HepG2 (cell line): Measurements from ENCODE around the gene SRCAP. TPM values are rescaled to one million over a fixed set of nuclear protein-coding genes. Genes with fewer than 3 reads are reported as not detected.

Source experiments
- GFI1 ChIP-seq: sonication (generic); formaldehyde crosslinking; IDR thresholded peaks from 2 replicates; pipeline ENCODE4 v1.5.0; 2020; ENCODE audit warnings: missing genetic modification reagents, mild to moderate bottlenecking, borderline replicate concordance
- JARID2 ChIP-seq: sonication (generic); formaldehyde crosslinking; IDR thresholded peaks from 2 replicates; pipeline ENCODE4 v1.8.1; 2023; ENCODE audit warnings: missing genetic modification reagents, inconsistent platforms; ENCODE audit not compliant: insufficient replicate concordance
- MAF1 ChIP-seq: sonication (generic); formaldehyde crosslinking; IDR thresholded peaks from 2 replicates; pipeline ENCODE4 v1.5.0; 2020; ENCODE audit warnings: missing genetic modification reagents, borderline replicate concordance
- NR2F6 ChIP-seq, 2 experiments: IDR thresholded peaks; 2 replicates each; pipeline ENCODE4 v1.6.1; 2016; ENCODE audit warnings: antibody characterized with exemption in 1 of 2, mild to moderate bottlenecking in 1 of 2
- RBFOX2 ChIP-seq: fragments of 200-400 bp; formaldehyde crosslinking; IDR thresholded peaks from 2 replicates; pipeline ENCODE4 v1.6.1; 2017; ENCODE audit warnings: low read depth, mild to moderate bottlenecking, low read length
- REPIN1 ChIP-seq: sonication (generic); formaldehyde crosslinking; IDR thresholded peaks from 2 replicates; pipeline ENCODE4 v1.8.0; 2022; ENCODE audit warnings: missing genetic modification reagents, low read depth, mild to moderate bottlenecking, borderline replicate concordance
- SMC3 ChIP-seq: IDR thresholded peaks from 2 replicates; pipeline ENCODE4 v1.6.1; 2011; ENCODE audit warnings: low read length, improper control_type of control experiment
- TCF12 ChIP-seq, 2 experiments: fragments of 450-650 bp in 1 of 2; sonication (generic) in 1 of 2; formaldehyde crosslinking in 1 of 2; IDR thresholded peaks; 2 replicates each; pipeline versions ENCODE4 v1.6.1 to v1.8.0; 2017 to 2022; ENCODE audit warnings: antibody characterized with exemption in 1 of 2, mild to moderate bottlenecking in 1 of 2, missing genetic modification reagents in 1 of 2, moderate library complexity in 1 of 2
- THAP11 ChIP-seq: IDR thresholded peaks from 2 replicates; pipeline ENCODE4 v1.6.1; 2016; ENCODE audit warnings: missing biosample characterization, missing genetic modification reagents
- ZNF101 ChIP-seq: sonication (generic); formaldehyde crosslinking; IDR thresholded peaks from 2 replicates; pipeline ENCODE4 v1.4.0; 2020; ENCODE audit warnings: mild to moderate bottlenecking, low read depth, missing genetic modification reagents, borderline replicate concordance
- ZNF264 ChIP-seq: sonication (generic); formaldehyde crosslinking; IDR thresholded peaks from 2 replicates; pipeline ENCODE4 v1.4.0; 2020; ENCODE audit warnings: missing genetic modification reagents
- ZNF451 ChIP-seq: sonication (generic); formaldehyde crosslinking; IDR thresholded peaks from 2 replicates; pipeline ENCODE4 v1.5.0; 2020; ENCODE audit warnings: mild to moderate bottlenecking, missing genetic modification reagents
- ZNF839 ChIP-seq: sonication (generic); formaldehyde crosslinking; IDR thresholded peaks from 2 replicates; pipeline ENCODE4 v1.4.0; 2020; ENCODE audit warnings: missing genetic modification reagents, mild to moderate bottlenecking, borderline replicate concordance
- ZSCAN25 ChIP-seq: sonication (generic); formaldehyde crosslinking; IDR thresholded peaks from 2 replicates; pipeline ENCODE4 v1.8.0; 2022; ENCODE audit warnings: mild to moderate bottlenecking, missing genetic modification reagents
- polyA plus RNA-seq, 8 experiments: library from polyadenylated mRNA; depleted of rRNA in 3 of 8; stranded (reverse) in 7 of 8; unstranded in 1 of 8; fragments of >200 nt; fragmentation: Illumina TruSeq in 4 of 8; extraction: Trizol in 4 of 8; gene quantifications; 2 replicates each; pipeline versions ENCODE4 v1.2.1 to v1.2.3, GENCODE V29; 2011 to 2016; ENCODE audit warnings: low read depth in 4 of 8, missing spikeins in 1 of 8, mixed read lengths in 1 of 8; ENCODE audit not compliant: insufficient read depth in 1 of 8
- total RNA-seq, 5 experiments: library from RNA; depleted of rRNA; stranded (reverse); fragments of >200 nt; fragmentation: Illumina TruSeq; extraction: Trizol; gene quantifications; 2 replicates each; pipeline ENCODE4 v1.2.3, GENCODE V29; 2016; ENCODE audit warnings: low read depth in 1 of 5
- TF ChIP-seq, protein P1 (sequence below): sonication (generic); formaldehyde crosslinking; IDR thresholded peaks from 2 replicates; pipeline ENCODE4 v1.4.0; 2020; ENCODE audit warnings: mild to moderate bottlenecking, missing genetic modification reagents
- TF ChIP-seq, protein P2 (sequence below): sonication (generic); formaldehyde crosslinking; IDR thresholded peaks from 2 replicates; pipeline ENCODE4 v1.9.0; 2021; ENCODE audit warnings: missing genetic modification reagents, borderline replicate concordance
- TF ChIP-seq, protein P3 (sequence below): IDR thresholded peaks from 2 replicates; pipeline ENCODE4 v1.6.1; 2016; ENCODE audit warnings: mild to moderate bottlenecking, missing biosample characterization, missing genetic modification reagents

The SRCAP gene
- total and polyA plus RNA-seq, 2 of the 13 experiments (the other 11 are each of a cell fraction or from before 2014, with no cell fraction given), result 4.9 to 9.0 TPM

- peak; percentile 42 for TF ChIP-seq JARID2
- TF ChIP-seq ZSCAN25 (CRISPR knock-in tag), result peak; percentile 52; the same call in 1 of the 2 replicates
- peak; percentile 58; the same call in 1 of the 2 replicates for TF ChIP-seq REPIN1 (CRISPR knock-in tag)
- TF ChIP-seq, protein P1, sequence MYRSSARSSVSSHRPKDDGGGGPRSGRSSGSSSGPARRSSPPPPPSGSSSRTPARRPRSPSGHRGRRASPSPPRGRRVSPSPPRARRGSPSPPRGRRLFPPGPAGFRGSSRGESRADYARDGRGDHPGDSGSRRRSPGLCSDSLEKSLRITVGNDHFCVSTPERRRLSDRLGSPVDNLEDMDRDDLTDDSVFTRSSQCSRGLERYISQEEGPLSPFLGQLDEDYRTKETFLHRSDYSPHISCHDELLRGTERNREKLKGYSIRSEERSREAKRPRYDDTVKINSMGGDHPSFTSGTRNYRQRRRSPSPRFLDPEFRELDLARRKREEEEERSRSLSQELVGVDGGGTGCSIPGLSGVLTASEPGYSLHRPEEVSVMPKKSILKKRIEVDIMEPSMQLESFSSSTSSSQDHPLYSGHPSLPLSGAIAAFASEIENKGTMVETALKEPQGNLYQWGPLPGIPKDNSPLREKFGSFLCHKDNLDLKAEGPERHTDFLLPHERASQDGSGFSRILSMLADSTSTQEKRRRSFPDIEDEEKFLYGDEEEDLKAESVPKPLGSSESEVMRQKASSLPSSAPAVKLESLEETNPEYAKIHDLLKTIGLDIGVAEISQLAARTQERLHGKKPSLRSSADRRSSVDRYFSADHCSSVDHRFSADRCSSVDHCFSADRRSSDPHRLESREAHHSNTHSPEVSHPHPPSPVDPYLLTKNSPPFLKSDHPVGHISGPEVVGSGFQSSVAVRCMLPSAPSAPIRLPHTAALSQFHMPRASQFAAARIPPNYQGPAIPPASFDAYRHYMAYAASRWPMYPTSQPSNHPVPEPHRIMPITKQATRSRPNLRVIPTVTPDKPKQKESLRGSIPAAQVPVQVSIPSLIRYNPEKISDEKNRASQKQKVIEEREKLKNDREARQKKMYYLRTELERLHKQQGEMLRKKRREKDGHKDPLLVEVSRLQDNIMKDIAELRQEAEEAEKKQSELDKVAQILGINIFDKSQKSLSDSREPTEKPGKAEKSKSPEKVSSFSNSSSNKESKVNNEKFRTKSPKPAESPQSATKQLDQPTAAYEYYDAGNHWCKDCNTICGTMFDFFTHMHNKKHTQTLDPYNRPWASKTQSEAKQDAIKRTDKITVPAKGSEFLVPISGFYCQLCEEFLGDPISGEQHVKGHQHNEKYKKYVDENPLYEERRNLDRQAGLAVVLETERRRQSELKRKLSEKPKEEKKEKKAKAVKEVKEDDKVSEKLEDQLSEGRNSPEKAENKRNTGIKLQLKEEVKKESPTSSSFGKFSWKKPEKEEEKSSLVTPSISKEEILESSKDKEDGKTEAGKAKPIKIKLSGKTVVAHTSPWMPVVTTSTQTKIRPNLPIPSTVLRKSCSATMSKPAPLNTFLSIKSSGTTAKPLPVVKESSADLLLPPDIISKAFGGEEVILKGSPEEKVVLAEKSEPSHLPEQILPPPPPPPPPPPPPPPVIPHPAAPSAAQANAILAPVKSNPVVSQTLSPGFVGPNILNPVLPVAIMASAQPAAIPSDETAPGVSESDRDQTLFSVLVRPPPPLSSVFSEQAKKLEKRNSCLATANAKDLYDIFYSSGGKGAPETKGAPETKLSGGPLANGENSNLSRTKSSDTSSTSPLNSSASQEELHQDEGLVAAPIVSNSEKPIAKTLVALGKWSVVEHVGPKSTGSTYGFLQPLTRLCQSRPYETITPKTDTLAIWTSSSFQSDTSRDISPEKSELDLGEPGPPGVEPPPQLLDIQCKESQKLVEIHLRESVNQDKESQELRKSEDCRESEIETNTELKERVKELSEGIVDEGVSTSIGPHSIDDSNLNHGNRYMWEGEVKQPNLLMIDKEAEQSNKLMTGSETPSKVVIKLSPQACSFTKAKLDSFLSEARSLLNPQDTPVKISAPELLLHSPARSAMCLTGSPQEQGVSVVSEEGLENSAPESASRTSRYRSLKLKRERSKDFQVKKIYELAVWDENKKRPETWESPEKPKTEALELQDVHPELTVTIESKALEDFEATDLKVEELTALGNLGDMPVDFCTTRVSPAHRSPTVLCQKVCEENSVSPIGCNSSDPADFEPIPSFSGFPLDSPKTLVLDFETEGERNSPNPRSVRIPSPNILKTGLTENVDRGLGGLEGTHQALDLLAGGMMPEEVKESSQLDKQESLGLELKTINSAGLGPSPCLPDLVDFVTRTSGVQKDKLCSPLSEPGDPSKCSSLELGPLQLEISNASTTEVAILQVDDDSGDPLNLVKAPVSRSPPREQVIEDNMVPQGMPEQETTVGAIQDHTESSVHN (CRISPR knock-in tag), result no peak; the same call in 1 of the 2 replicates
- no peak; the same call in 1 of the 2 replicates for TF ChIP-seq MAF1
- no peak for TF ChIP-seq ZNF264 (CRISPR knock-in tag)
- peak; percentile 46; the same call in 1 of the 2 replicates for TF ChIP-seq NR2F6 (IDR thresholded peaks at IDR 0.05)
- TF ChIP-seq NR2F6 (CRISPR knock-in tag; IDR thresholded peaks at IDR 0.05), result peak; percentile 68
- TF ChIP-seq THAP11, result peak; percentile 92
- TF ChIP-seq, protein P2, sequence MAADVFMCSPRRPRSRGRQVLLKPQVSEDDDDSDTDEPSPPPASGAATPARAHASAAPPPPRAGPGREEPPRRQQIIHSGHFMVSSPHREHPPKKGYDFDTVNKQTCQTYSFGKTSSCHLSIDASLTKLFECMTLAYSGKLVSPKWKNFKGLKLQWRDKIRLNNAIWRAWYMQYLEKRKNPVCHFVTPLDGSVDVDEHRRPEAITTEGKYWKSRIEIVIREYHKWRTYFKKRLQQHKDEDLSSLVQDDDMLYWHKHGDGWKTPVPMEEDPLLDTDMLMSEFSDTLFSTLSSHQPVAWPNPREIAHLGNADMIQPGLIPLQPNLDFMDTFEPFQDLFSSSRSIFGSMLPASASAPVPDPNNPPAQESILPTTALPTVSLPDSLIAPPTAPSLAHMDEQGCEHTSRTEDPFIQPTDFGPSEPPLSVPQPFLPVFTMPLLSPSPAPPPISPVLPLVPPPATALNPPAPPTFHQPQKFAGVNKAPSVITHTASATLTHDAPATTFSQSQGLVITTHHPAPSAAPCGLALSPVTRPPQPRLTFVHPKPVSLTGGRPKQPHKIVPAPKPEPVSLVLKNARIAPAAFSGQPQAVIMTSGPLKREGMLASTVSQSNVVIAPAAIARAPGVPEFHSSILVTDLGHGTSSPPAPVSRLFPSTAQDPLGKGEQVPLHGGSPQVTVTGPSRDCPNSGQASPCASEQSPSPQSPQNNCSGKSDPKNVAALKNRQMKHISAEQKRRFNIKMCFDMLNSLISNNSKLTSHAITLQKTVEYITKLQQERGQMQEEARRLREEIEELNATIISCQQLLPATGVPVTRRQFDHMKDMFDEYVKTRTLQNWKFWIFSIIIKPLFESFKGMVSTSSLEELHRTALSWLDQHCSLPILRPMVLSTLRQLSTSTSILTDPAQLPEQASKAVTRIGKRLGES (CRISPR knock-in tag), result no peak
- TF ChIP-seq TCF12 (IDR thresholded peaks at IDR 0.05), result no peak
- 0 out of 2 replicates have a peak, but pooled peaks have one; percentile 52 for TF ChIP-seq TCF12 (CRISPR knock-in tag; IDR thresholded peaks at IDR 0.05)
- peak; percentile 69 for TF ChIP-seq RBFOX2
- TF ChIP-seq, protein P3, sequence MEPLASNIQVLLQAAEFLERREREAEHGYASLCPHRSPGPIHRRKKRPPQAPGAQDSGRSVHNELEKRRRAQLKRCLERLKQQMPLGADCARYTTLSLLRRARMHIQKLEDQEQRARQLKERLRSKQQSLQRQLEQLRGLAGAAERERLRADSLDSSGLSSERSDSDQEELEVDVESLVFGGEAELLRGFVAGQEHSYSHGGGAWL (CRISPR knock-in tag), result peak; percentile 77
- peak; percentile 64; the same call in 1 of the 2 replicates for TF ChIP-seq GFI1 (CRISPR knock-in tag)
- TF ChIP-seq ZNF451 (CRISPR knock-in tag), result no peak; the same call in 1 of the 2 replicates
- TF ChIP-seq ZNF101 (CRISPR knock-in tag), result no peak
- peak; percentile 15; the same call in 1 of the 2 replicates for TF ChIP-seq ZNF839 (CRISPR knock-in tag)
- TF ChIP-seq SMC3, result no peak; the same call in 1 of the 2 replicates
Measured at GRCh38 chr16:30786936-30787612, 88.1 kb downstream of the SRCAP start, which contains the start of gene ZNF629 (continued).
